GM23338 (cell line): ENCODE measurements around the gene NECTIN1.
"Not testable (repeated sequence)": the region's sequence is repeated elsewhere in the genome, so short reads cannot be mapped to it uniquely, and the experiment has no call there.

Experiments
- CREB1 ChIP-seq: fragments of 250-450 bp; sonication (Bioruptor Pico); IDR thresholded peaks from 2 replicates; pipeline ENCODE4 v1.5.0; 2020; ENCODE audit warnings: low read depth, mild to moderate bottlenecking, moderate library complexity
- CTCF ChIP-seq, 2 experiments: fragments of 200-600 bp in 1 of 2; sonication (generic) in 1 of 2; conservative IDR thresholded peaks; 2 replicates each; pipeline versions ENCODE4 v1.5.1 to v1.6.1; 2016 to 2017; ENCODE audit warnings: antibody characterized with exemption in 2 of 2, low read depth in 2 of 2, mild to moderate bottlenecking in 2 of 2, moderate library complexity in 1 of 2
- ETS1 ChIP-seq: IDR thresholded peaks from 2 replicates; pipeline ENCODE4 v1.6.1; 2016; ENCODE audit warnings: antibody characterized with exemption
- EZH2 ChIP-seq: fragments of 200-600 bp; sonication (generic); IDR thresholded peaks from one replicate; pipeline ENCODE4 v1.8.0; 2017; ENCODE audit warnings: antibody characterized with exemption, mild to moderate bottlenecking, low read depth; ENCODE audit not compliant: unreplicated experiment
- EZH2phosphoT487 ChIP-seq: fragments of 200-600 bp; sonication (generic); IDR thresholded peaks from one replicate; pipeline ENCODE4 v1.8.1; 2018; ENCODE audit warnings: antibody characterized with exemption; ENCODE audit not compliant: unreplicated experiment
- JUNB ChIP-seq: IDR thresholded peaks from one replicate; pipeline ENCODE4 v1.6.1; 2016; ENCODE audit warnings: antibody characterized with exemption; ENCODE audit not compliant: unreplicated experiment
- NANOG ChIP-seq: IDR thresholded peaks from 2 replicates; pipeline ENCODE4 v1.6.1; 2016; ENCODE audit warnings: antibody characterized with exemption, borderline replicate concordance
- POLR2AphosphoS5 ChIP-seq: IDR thresholded peaks from 2 replicates; pipeline ENCODE4 v1.6.1; 2016; ENCODE audit warnings: antibody characterized with exemption, low read depth
- REST ChIP-seq: IDR thresholded peaks from one replicate; pipeline ENCODE4 v1.6.1; 2018; ENCODE audit warnings: antibody characterized with exemption; ENCODE audit not compliant: unreplicated experiment
- STAT1 ChIP-seq: IDR thresholded peaks from one replicate; pipeline ENCODE4 v1.6.1; 2016; ENCODE audit warnings: antibody characterized with exemption; ENCODE audit not compliant: unreplicated experiment
- ZNF114 ChIP-seq: fragments of 250-450 bp; sonication (Bioruptor Pico); IDR thresholded peaks from 2 replicates; pipeline ENCODE4 v1.5.0; 2020; ENCODE audit warnings: mild to moderate bottlenecking, moderate library complexity
- ZNF331 ChIP-seq: fragments of 250-450 bp; sonication (Bioruptor Pico); IDR thresholded peaks from 2 replicates; pipeline ENCODE4 v1.5.0; 2020; ENCODE audit warnings: low read depth, mild to moderate bottlenecking, moderate library complexity
- ZNF462 ChIP-seq: fragments of 250-450 bp; sonication (Bioruptor Pico); IDR thresholded peaks from 2 replicates; pipeline ENCODE4 v1.5.0; 2020; ENCODE audit warnings: mild to moderate bottlenecking, moderate library complexity

- TF ChIP-seq POLR2AphosphoS5; CTCF (conservative IDR thresholded peaks at IDR 0.05; ENCODE audit: low read depth in 2 of 2); EZH2; CREB1 (CRISPR knock-in tag); ZNF462 (CRISPR knock-in tag); ETS1; NANOG; STAT1; REST; ZNF331 (CRISPR knock-in tag); EZH2phosphoT487; JUNB; ZNF114: not testable (repeated sequence)
These were observed 133.1 kb downstream of the NECTIN1 start for GRCh38 chr11:119595941-119596340.
